ENCODE data around the gene SLC9A3.
A peak's percentile ranks its signal among the peaks of the same experiment; 100 is the strongest.

SLC9A3 gene

DNA sequence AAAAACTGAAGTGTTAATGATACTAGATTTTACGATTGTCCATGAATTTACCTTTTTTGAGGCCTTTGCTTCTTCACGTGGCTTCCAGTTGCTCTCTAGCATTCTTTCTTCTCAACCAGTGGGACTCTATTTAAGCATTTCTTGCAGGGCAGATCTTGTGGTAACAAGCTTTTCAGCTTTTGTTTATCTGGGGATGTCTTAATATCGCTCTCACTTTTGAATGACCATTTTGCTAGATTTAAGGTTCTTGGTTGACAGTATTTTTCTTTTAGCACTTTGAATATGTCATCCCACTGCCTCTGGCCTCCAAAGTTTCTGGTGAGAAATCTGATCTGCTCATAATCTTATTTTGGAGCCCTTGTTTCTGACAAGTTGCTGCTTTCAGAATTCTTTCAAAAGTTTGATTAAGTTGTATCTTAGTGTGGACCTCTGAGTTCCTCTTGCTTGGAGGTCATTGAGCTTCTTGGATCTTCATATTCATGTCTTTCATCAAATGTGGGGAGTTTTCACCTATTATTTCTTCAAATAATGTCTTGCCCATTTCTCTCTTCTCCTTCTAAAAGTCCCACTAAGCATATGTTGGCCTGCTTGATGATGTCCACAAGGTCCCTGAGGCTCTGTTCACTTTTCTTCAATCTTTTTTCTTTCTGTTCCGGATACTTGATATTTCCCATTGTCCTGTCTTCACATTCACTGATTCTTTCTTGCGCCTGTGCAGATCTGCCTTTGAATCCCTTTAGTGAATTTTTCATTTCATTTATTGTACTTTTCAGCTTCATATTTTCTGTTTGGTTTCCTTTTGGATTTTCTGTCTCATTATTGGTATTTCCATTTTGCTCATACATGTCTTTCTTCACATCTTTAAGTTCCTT, 72.4 kb downstream of the SLC9A3 start:
- TF ChIP-seq, protein P1, sequence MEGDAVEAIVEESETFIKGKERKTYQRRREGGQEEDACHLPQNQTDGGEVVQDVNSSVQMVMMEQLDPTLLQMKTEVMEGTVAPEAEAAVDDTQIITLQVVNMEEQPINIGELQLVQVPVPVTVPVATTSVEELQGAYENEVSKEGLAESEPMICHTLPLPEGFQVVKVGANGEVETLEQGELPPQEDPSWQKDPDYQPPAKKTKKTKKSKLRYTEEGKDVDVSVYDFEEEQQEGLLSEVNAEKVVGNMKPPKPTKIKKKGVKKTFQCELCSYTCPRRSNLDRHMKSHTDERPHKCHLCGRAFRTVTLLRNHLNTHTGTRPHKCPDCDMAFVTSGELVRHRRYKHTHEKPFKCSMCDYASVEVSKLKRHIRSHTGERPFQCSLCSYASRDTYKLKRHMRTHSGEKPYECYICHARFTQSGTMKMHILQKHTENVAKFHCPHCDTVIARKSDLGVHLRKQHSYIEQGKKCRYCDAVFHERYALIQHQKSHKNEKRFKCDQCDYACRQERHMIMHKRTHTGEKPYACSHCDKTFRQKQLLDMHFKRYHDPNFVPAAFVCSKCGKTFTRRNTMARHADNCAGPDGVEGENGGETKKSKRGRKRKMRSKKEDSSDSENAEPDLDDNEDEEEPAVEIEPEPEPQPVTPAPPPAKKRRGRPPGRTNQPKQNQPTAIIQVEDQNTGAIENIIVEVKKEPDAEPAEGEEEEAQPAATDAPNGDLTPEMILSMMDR (IDR thresholded peaks at IDR 0.05; ENCODE audit: low read depth, low read length), result no peak
- in situ Hi-C loops (cut with HindIII; ENCODE audit: low sequenced_read_pairs), result no loop called here
- no peak for DNase-seq (ENCODE audit: low read depth, low spot score)
- H3K4me3 ChIP-seq (ENCODE audit: low read depth, low read length), result no peak overlapping the region

DNA sequence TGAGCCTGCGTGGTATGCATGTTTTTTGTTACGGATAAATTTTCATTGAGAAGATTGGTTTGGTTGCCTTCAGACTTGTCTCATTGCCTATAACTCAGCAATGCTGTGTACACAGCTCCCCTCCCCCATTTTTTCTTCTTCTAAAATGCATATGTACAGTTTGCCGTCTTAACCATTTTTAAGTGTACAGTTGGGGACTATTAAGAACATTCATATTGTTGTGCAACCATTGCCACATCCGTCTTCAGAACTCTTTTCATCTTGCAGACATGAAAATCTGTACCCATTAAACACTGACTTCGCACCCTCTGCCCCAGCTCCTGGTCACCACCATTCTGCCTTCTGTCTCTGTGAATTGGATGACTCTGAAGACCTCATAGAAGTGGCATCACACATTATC, 75.1 kb downstream of the SLC9A3 start:
- TF ChIP-seq, protein P1 (IDR thresholded peaks at IDR 0.05; ENCODE audit: low read depth, low read length), result no peak
- in situ Hi-C loops (cut with HindIII; ENCODE audit: low sequenced_read_pairs), result no loop called here
- no peak overlapping the region for H3K4me3 ChIP-seq (ENCODE audit: low read depth, low read length)
- no peak for DNase-seq (ENCODE audit: low read depth, low spot score)

- no peak overlapping the region for H3K4me3 ChIP-seq (ENCODE audit: low read depth, low read length)
- TF ChIP-seq, protein P1 (IDR thresholded peaks at IDR 0.05; ENCODE audit: low read depth, low read length), result no peak
- DNase-seq (ENCODE audit: low read depth, low spot score), result no peak
- in situ Hi-C loops (cut with HindIII; ENCODE audit: low sequenced_read_pairs), result no loop called here
Observed at GRCh38 chr5:448766-449090, 75.5 kb downstream of the SLC9A3 start.

DNA sequence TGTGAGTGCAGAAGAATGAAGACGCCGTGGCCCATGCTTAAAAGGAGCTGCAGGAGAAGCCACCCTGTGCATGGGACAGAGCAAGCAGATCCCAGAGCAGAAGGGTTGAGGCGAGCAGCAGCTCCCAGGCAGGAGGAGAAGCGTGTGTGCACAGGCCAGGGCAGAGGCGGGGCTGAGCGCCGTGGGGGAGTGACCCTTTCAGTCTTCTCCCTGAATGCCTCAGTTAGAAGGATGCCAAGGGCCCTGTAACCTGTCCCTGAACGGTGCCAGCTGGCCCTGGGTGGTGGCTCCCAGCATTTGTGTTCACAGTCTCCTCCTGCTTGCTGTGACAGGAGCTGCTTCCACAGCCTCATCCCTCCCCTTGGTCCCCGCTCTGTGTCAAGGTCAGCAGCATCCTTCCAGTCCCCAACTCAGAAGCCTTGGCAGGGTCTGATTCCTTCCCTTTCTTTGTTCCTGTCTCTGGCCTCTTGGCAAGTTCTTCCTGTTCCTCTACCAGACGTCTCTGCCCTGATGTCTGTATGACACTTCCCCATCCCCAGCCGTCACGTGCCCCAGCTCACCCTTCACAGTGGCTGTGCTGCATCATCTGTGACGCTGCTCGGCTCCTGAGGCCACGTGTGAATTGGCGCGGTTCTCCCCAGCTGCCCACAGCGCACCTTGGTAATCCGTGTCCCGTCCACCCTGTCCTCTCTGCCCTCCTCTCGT, 76.0 kb downstream of the SLC9A3 start:
- TF ChIP-seq, protein P1 (IDR thresholded peaks at IDR 0.05; ENCODE audit: low read depth, low read length), result no peak
- no peak overlapping the region for H3K4me3 ChIP-seq (ENCODE audit: low read depth, low read length)
- DNase-seq (ENCODE audit: low read depth, low spot score), result no peak
- in situ Hi-C loops (cut with HindIII; ENCODE audit: low sequenced_read_pairs), result no loop called here

GRCh38 chr5:447501-447900, 76.7 kb downstream of the SLC9A3 start:
- TF ChIP-seq, protein P1 (IDR thresholded peaks at IDR 0.05; ENCODE audit: low read depth, low read length), result no peak
- H3K4me3 ChIP-seq (ENCODE audit: low read depth, low read length), result no peak overlapping the region
- in situ Hi-C loops (cut with HindIII; ENCODE audit: low sequenced_read_pairs), result no loop called here
- no peak for DNase-seq (ENCODE audit: low read depth, low spot score)

- DNase-seq (ENCODE audit: low read depth, low spot score), result peak; percentile 53
- in situ Hi-C loops (cut with HindIII; ENCODE audit: low sequenced_read_pairs), result no loop called here
- TF ChIP-seq, protein P1 (IDR thresholded peaks at IDR 0.05; ENCODE audit: low read depth, low read length), result peak; percentile 64
- H3K4me3 ChIP-seq (ENCODE audit: low read depth, low read length), result no peak overlapping the region
Observed at GRCh38 chr5:446883-447263, 77.4 kb downstream of the SLC9A3 start.
